Measurements from ENCODE around the gene IDH3A.
A peak's percentile ranks its signal among the peaks of the same experiment; 100 is the strongest.

Gene IDH3A

GRCh38 chr15:78129077-78129750 is 19.9 kb upstream of the IDH3A start:
- no peak for DNase-seq (ENCODE audit: low spot score)
- Histone ChIP-seq H3K4me3 (no peak overlapping the region), H3K27ac (peak overlapping the region in 1 of 2 donors; percentile 11)
- TF ChIP-seq CTCF (IDR thresholded peaks at IDR 0.05), result no peak

GRCh38 chr15:78129751-78130287 is 19.3 kb upstream of the IDH3A start:
- DNase-seq (ENCODE audit: low spot score), result no peak
- Histone ChIP-seq H3K27ac (no peak overlapping the region), H3K4me3 (no peak overlapping the region)
- TF ChIP-seq CTCF (IDR thresholded peaks at IDR 0.05), result no peak

- no peak for TF ChIP-seq CTCF (IDR thresholded peaks at IDR 0.05)
- peak overlapping the region; percentile 83 for H3K4me3 ChIP-seq
- peak overlapping the region; percentile 75 to 82 for H3K27ac ChIP-seq
- DNase-seq (ENCODE audit: low spot score), result no peak
These were observed 18.5 kb upstream of the IDH3A start for GRCh38 chr15:78130466-78131294.

GRCh38 chr15:78131295-78132061 is 17.7 kb upstream of the IDH3A start, which contains the start of gene CIB2:
Gene CIB2 (minus strand): TSS chr15:78131445. CDS start chr15:78131215, 230 bp downstream.
- peak; percentile 91 for TF ChIP-seq CTCF (IDR thresholded peaks at IDR 0.05)
- peak; percentile 74 for DNase-seq (ENCODE audit: low spot score)
- Histone ChIP-seq H3K4me3 (peak within 1 kb of the TSS; percentile 83), H3K27ac (peak within 1 kb of the TSS; percentile 75 to 82)

- TF ChIP-seq CTCF (IDR thresholded peaks at IDR 0.05), result no peak
- peak; percentile 21 for DNase-seq (ENCODE audit: low spot score)
- Histone ChIP-seq H3K4me3 (no peak overlapping the region), H3K27ac (no peak overlapping the region)
These were observed 15.4 kb upstream of the IDH3A start for GRCh38 chr15:78133801-78134200.

GRCh38 chr15:78139578-78139977 is 9.6 kb upstream of the IDH3A start:
- no peak for TF ChIP-seq CTCF (IDR thresholded peaks at IDR 0.05)
- H3K27ac ChIP-seq, result no peak overlapping the region
- H3K4me3 ChIP-seq, result no peak overlapping the region
- DNase-seq (ENCODE audit: low spot score), result peak; percentile 17

All from coronary artery (tissue), 2 donors.